Adipose tissue (tissue), 3 donors: Measurements from ENCODE around the gene FECH. TPM values are rescaled to one million over a fixed set of nuclear protein-coding genes. Genes with fewer than 3 reads are reported as not detected.

Experiments used
- H3K27ac ChIP-seq: one replicate; pipeline ENCODE4 v1.5.1; 2013; ENCODE audit warnings: low read depth, low read length
- WGBS, 3 donors: extraction: QIAGEN DNeasy Blood & Tissue Kit; methylation state at CpG; one replicate each; pipeline ENCODE4 v1.1.7; 2013; 5-methylcytosine and 5-hydroxymethylcytosine counted together
- polyA plus RNA-seq, 3 donors: library from polyadenylated mRNA; stranded (reverse); fragments of 200-250 nt; gene quantifications; one replicate each; pipeline ENCODE4 v1.2.3, GENCODE V29; 2013
- donor health status: healthy with polysubstance abuse.
- donor health status: Bipolar disorder and iron deficiency.
- donor health status: healthy.

FECH gene
- polyA plus RNA-seq, 3 donors: 6.2 to 14.5 (median 13.9) TPM

DNA sequence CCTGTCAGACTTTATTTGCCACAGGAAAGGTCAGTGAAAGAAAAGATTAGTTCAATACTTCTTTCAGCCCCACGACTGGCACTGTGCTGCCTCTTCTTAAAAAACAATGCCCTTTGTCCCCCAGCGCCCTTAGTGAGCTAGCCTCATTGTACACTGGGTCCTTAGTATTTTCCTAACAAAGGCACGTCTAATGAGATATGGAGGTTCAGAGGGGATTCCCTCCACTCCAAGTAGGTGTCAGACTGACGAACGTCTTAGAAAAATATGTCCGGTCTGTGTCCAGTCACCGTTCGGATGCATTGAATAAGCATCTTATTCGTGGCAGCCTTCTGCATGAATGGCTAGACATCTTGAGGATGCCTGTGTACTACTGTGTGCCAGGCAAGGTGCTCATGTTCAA, 1.1 kb downstream of the FECH start:
- WGBS, 3 donors: 47 to 68% (median 66%) methylated on average over 9 of the region's 9 CpGs
- H3K27ac ChIP-seq: no peak overlapping the region

- WGBS, 3 donors: 93 to 99% (median 97%) methylated on average over 3 of the region's 3 CpGs
- no peak overlapping the region for H3K27ac ChIP-seq
Measured at GRCh38 chr18:57584444-57584843, 2.1 kb downstream of the FECH start.

DNA sequence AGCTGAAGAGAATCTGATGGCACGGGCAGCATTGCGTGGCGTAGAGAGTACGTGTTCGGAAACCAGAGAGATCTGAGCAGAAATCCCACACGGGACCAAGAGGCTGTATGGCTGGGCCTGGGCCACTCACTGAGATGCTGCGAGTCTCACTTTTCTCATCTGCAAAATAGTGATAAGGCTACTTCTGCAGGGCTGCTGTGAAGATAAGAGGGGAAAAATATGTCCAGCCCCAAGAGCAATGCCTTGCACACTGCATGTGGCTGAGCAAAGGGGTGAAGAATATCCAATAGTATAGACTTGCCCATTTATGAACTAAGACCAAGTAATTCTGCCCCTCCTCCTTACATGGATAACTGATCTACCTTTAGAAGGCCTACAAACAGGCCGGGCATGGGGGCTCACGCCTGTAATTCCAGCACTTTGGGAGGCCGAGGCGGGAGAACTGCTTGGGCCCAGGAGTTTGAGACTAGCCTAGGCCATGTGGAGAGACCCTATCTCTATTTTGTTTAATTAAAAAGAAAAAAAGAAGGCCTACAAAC, 3.1 kb downstream of the FECH start:
- H3K27ac ChIP-seq: no peak overlapping the region
- 92 to 97% (median 93%) methylated on average over 11 of the region's 11 CpGs for WGBS, 3 donors

GRCh38 chr18:57581301-57581934, 5.1 kb downstream of the FECH start:
- H3K27ac ChIP-seq: no peak overlapping the region
- WGBS, 3 donors: 66 to 90% (median 67%) methylated on average over 5 of the region's 5 CpGs

DNA sequence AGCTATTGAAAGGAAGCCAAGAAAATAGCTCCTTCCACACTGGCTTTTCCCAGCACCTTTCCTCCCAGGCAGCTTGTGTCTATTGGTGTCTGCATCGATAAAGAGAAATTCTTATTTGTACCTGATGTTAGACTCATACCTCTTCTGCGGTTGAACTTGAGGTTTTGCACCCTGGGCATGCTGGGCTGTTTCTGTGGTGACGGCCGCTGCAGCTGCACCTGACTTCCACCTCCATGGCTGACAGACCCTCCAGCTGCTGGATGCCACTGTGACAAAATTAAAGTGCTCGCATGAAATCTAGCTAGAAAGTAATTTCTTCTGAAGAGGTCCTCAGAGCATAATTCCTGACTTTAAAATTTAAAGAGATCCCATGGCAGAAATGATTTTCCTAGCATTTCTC, 6.6 kb downstream of the FECH start:
- H3K27ac ChIP-seq: no peak overlapping the region
- WGBS, 3 donors: 85 to 98% (median 90%) methylated on average over 5 of the region's 5 CpGs

GRCh38 chr18:57576316-57576715, 10.2 kb downstream of the FECH start:
- 62 to 85% (median 84%) methylated on average over 6 of the region's 6 CpGs for WGBS, 3 donors
- no peak overlapping the region for H3K27ac ChIP-seq

DNA sequence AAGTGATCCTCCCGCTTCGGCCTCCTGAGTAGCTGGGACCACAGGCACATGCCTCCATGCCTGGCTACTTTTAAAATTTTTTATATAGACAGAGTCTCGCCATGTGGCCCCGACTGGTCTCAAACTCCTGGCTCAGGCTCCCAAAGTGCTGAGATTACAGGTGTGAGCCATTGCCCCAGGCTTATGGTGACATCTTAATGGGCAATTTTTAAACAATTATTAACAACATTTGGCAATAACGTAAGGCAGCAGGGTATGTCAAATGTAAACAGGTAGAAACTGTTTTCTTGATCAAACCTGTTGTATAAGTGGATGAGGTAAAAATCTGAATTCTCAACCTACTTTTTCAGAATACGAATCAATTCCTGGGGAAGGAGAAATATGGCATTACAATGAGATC, 11.0 kb downstream of the FECH start:
- 71 to 81% (median 78%) methylated on average over 6 of the region's 6 CpGs for WGBS, 3 donors

GRCh38 chr18:57574866-57575265, 11.6 kb downstream of the FECH start:
- no peak overlapping the region for H3K27ac ChIP-seq
- 62 to 75% (median 63%) methylated on average over 4 of the region's 4 CpGs for WGBS, 3 donors

More for the DNA sequence above, 11.0 kb downstream of the FECH start:
- H3K27ac ChIP-seq: no peak overlapping the region

- WGBS, 3 donors: 89 to 98% (median 93%) methylated on average over 4 of the region's 4 CpGs
Measured at GRCh38 chr18:57570162-57570561, 16.3 kb downstream of the FECH start.

DNA sequence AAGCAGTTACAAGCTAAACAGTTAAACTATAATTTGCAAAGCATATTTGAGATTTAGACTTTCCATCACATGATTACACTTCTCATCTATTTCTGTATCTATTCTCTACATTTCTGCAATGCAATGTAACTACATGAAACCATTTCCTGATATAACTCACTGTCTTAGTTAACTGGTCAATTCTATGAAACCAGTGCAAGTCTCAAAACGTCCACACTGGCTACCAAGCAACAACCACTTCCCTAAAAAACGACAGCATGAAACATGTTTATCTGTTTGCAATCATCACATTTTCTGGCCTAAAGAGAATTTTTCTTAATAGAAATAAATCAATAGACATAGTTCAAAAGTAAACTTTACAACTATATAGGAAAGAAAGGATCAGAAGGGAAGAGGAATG, 17.4 kb downstream of the FECH start:
- 50 to 59% (median 57%) methylated on average over 2 of the region's 2 CpGs for WGBS, 3 donors
- no peak overlapping the region for H3K27ac ChIP-seq

More at GRCh38 chr18:57570162-57570561, 16.3 kb downstream of the FECH start:
- no peak overlapping the region for H3K27ac ChIP-seq

- whole genome bisulfite sequencing, 3 donors: 42 to 49% (median 43%) methylated on average over 4 of the region's 4 CpGs
- H3K27ac ChIP-seq: no peak overlapping the region
Measured at GRCh38 chr18:57561728-57562423, 24.6 kb downstream of the FECH start.

- no peak overlapping the region for H3K27ac ChIP-seq
- whole genome bisulfite sequencing, 3 donors: 88 to 93% (median 92%) methylated on average over 6 of the region's 6 CpGs
Measured at GRCh38 chr18:57561261-57561660, 25.2 kb downstream of the FECH start.

GRCh38 chr18:57559314-57559713, 27.2 kb downstream of the FECH start:
- 35 to 68% (median 56%) methylated on average over 6 of the region's 6 CpGs for WGBS, 3 donors

GRCh38 chr18:57555134-57555533, 31.4 kb downstream of the FECH start:
- no peak overlapping the region for H3K27ac ChIP-seq
- WGBS, 3 donors: 91 to 97% (median 93%) methylated on average over 2 of the region's 2 CpGs

More at GRCh38 chr18:57559314-57559713, 27.2 kb downstream of the FECH start:
- no peak overlapping the region for H3K27ac ChIP-seq

- WGBS, 3 donors: 78 to 89% (median 82%) methylated on average over 10 of the region's 10 CpGs
- H3K27ac ChIP-seq: no peak overlapping the region
Measured at GRCh38 chr18:57550510-57550909, 36.0 kb downstream of the FECH start.

- WGBS, 3 donors: 62 to 86% (median 71%) methylated on average over 4 of the region's 4 CpGs
- H3K27ac ChIP-seq: no peak overlapping the region
Measured at GRCh38 chr18:57547260-57547659, 39.2 kb downstream of the FECH start.

DNA sequence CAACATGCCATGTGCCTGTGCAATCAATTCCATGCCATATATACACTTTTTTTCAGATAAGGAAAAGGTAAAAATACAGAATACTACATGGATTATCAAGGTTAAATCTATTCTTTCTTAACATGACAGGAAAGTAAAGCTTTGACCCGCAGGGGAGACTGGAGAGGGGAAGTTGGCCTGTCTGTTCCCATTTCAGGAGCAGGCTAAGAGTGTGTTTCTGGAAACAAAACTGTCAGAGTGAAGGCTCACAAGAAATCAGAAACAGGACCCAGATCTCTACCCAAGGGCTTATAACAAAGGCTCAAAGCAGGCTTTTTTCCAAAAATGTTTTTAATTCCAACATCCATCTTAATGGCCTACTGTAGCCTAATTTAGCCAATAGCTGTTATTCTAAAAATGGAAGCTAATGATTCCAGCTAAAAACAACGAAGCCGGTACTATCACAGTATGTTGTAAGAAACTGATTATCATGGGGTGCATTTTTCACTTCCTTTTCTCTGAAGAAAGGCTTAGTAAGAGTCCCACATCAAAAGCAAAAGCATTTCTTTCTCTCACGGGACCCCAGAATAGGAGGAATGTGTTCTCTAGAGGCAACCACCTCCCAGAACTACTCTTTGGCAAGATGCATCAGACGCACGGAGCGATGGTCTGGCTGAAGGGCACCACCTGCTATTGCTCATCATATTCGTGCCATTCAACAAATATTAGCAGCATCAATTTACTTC, 41.4 kb downstream of the FECH start:
- WGBS, 3 donors: 51 to 66% (median 51%) methylated on average over 8 of the region's 8 CpGs
- no peak overlapping the region for H3K27ac ChIP-seq

- H3K27ac ChIP-seq: no peak overlapping the region
- WGBS, 3 donors: 76 to 90% (median 86%) methylated on average over 8 of the region's 8 CpGs
Measured at GRCh38 chr18:57543560-57543959, 42.9 kb downstream of the FECH start.

DNA sequence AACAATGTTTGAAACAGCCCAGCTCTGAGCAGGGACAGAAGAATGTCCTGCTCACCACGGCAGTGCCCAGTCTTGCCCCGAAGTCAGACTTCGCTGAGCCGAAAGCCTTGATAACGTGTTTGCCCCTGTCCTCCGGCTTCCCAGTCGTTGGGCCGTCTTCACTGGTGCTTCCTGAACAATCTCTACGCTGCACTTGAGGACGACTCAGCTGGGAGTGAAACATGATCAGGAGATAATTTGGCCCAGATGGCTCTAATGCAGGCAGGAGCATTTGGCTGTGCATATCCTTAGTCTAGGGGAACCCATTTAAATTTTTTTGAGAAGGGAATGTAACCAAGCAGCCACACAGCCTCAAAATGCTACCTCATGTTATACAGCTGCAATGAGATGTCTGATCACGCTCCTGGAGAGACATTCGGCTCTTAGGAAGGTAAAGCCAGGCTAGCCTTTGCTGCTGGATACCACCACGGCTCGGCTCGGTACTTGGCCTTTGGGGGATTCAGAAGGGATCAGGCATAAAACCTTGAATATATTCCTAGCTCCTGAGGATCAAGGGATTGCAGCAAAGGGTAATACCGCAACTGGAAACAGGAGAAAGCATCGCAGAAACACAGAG, 43.6 kb downstream of the FECH start:
- WGBS, 3 donors: 74 to 76% (median 75%) methylated on average over 17 of the region's 17 CpGs
- H3K27ac ChIP-seq: no peak overlapping the region
